ENCODE data around the gene TPRG1L.

Gene TPRG1L

DNA sequence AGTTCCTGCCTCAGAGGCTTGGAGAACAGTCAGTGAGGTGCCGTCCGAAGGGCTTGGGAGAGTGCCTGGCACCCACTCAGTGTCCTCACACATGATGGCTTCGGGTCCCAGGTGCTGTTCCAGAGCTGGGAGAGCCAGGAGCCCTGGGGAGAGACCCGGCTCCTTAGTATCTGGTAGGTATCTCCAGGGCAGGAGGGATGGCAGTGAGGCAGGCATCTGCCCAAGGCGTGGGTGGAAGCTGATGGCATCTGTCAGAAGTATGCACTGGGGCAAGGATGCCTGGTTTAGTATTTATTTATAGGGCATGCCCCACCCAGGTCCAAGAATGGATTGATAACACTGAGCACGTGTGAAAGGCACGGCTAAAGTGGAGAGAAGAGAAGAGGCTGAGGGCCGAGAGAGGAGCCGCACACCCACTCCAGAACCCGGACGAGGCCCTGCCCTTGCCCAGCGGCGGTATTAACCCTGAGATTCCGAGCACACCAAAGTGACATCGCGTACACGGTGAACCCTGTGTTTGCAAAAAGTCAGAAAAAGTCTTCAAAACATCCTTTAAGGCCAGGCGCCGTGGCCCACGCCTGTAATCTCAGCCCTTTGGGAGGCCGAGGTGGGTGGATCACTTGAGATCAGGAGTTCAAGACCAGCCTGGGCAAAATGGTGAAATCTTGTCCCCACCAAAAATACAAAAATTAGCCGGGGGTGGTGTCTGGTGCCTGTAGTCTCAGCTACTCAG, 29.9 kb downstream of the TPRG1L start:
- Histone ChIP-seq H2AK5ac (ENCODE audit: low read length) (no peak overlapping the region), H3K14ac (ENCODE audit: low read length) (no peak overlapping the region), H3K79me1 (ENCODE audit: low read length) (peaks cover under 1% of the 10 kb centered on the region), H3K27me3 (ENCODE audit: insufficient read depth, low read length) (peaks cover 45% of the 10 kb centered on the region), H3K18ac (ENCODE audit: low read length) (no peak overlapping the region), H4K8ac (ENCODE audit: low read depth, low read length) (no peak overlapping the region), H2BK5ac (ENCODE audit: low read depth, low read length, poor library complexity) (no peak overlapping the region), H2BK12ac (ENCODE audit: low read length) (no peak overlapping the region), H3K9ac (ENCODE audit: low read length) (no peak overlapping the region), H3K4me3 (ENCODE audit: low read depth, low read length) (no peak overlapping the region), H3K9me3 (ENCODE audit: insufficient read depth, low read depth, low read length) (peaks cover 5% of the 10 kb centered on the region), H3K36me3 (ENCODE audit: control insufficient read depth in 1 of 2, insufficient read depth in 2 of 2, low read length in 2 of 2) (no peaks in the 10 kb centered on the region), H3K4ac (ENCODE audit: low read depth, low read length) (no peak overlapping the region), H4K12ac (ENCODE audit: low read depth, low read length) (no peak overlapping the region), H4K91ac (ENCODE audit: low read depth, low read length) (no peak overlapping the region), H3K79me2 (ENCODE audit: control insufficient read depth, insufficient read depth, low read length, poor library complexity) (peaks cover under 1% of the 10 kb centered on the region), H3K27ac (ENCODE audit: low read depth, low read length) (no peak overlapping the region), H3K4me2 (ENCODE audit: low read length) (no peak overlapping the region), H3K4me1 (ENCODE audit: control insufficient read depth in 1 of 2, insufficient read depth in 2 of 2, low read length in 2 of 2) (peaks cover 0 to 6% of the 10 kb centered on the region in 2 experiments), H2AFZ (ENCODE audit: insufficient read depth, low read length, poor library complexity) (no peak overlapping the region), H3K23ac (ENCODE audit: low read length) (no peak overlapping the region), H2BK120ac (ENCODE audit: insufficient read depth, low read length, poor library complexity) (no peak overlapping the region)
- DNase-seq: no peak
- no CpG with 5 or more reads among the region's 22 CpGs for WGBS (ENCODE audit: extremely low coverage, insufficient coverage, insufficient read length)

DNA sequence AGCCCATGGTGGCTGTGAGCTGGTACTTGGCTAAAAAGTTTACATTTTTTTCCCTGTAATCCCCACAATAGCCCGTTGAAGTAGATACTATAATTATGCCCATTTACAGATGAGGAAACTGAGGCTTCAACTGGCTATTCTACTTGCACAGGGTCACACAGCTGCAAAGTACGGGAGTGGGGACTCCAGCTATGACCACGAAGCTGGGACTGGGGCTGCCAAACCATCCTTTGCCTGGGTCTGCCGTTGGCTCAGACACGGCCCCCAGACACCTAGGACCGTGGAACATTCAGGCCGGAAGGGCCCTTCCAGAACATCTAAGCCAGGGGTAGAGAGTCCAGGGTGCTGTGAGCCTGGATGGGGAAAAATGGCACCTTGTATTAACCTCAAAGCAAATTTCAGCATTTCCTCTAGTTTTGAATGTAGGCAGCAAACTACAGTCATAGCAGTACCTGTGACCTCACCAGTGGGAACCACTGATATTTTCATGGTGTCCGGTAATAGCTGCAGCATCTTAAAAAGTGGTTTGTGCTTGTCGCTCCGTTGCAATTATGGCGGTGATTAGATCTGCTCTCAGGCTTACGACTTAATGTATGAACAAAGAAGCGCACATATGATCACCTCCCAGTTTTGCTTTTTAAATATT, 31.8 kb downstream of the TPRG1L start:
- H3K23ac ChIP-seq (ENCODE audit: low read length): no peak overlapping the region

DNA sequence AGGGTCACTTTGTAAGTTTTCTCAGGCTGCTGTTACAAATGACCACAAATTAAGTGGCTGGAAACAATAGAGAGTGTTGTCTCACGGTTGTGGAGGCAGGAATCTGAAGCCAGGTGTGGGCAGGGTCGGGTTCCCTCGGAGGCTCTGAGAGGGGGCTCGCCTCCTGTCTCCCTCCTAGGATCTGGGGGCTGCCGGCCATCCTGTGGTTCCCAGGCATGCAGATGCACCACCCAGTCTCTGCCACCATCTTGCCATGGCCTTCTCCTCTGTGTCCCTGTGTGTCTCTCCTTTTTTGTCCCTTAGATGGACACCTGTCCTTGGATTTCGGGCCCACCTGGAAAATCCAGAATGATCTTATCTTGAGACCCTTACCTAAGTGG, 32.3 kb downstream of the TPRG1L start:
- Histone ChIP-seq H3K79me1 (ENCODE audit: low read length) (no peaks in the 10 kb centered on the region), H3K27ac (ENCODE audit: low read depth, low read length) (no peak overlapping the region), H4K8ac (ENCODE audit: low read depth, low read length) (no peak overlapping the region), H3K79me2 (ENCODE audit: control insufficient read depth, insufficient read depth, low read length, poor library complexity) (no peaks in the 10 kb centered on the region), H3K23ac (ENCODE audit: low read length) (no peak overlapping the region), H2BK5ac (ENCODE audit: low read depth, low read length, poor library complexity) (no peak overlapping the region), H3K9ac (ENCODE audit: low read length) (no peak overlapping the region), H3K36me3 (ENCODE audit: control insufficient read depth in 1 of 2, insufficient read depth in 2 of 2, low read length in 2 of 2) (no peaks in the 10 kb centered on the region), H3K9me3 (ENCODE audit: insufficient read depth, low read depth, low read length) (peaks cover 2% of the 10 kb centered on the region), H3K4me2 (ENCODE audit: low read length) (no peak overlapping the region), H3K4ac (ENCODE audit: low read depth, low read length) (no peak overlapping the region), H2BK12ac (ENCODE audit: low read length) (no peak overlapping the region), H3K18ac (ENCODE audit: low read length) (no peak overlapping the region), H2AK5ac (ENCODE audit: low read length) (no peak overlapping the region), H4K12ac (ENCODE audit: low read depth, low read length) (no peak overlapping the region), H2BK120ac (ENCODE audit: insufficient read depth, low read length, poor library complexity) (no peak overlapping the region), H4K91ac (ENCODE audit: low read depth, low read length) (no peak overlapping the region), H3K4me3 (ENCODE audit: low read depth, low read length) (peak overlapping the region; percentile 39), H3K14ac (ENCODE audit: low read length) (no peak overlapping the region), H3K27me3 (ENCODE audit: insufficient read depth, low read length) (peaks cover 28% of the 10 kb centered on the region), H3K4me1 (ENCODE audit: control insufficient read depth in 1 of 2, insufficient read depth in 2 of 2, low read length in 2 of 2) (no peaks in the 10 kb centered on the region), H2AFZ (ENCODE audit: insufficient read depth, low read length, poor library complexity) (no peak overlapping the region)
- DNase-seq: no peak
- no CpG with 5 or more reads among the region's 6 CpGs for WGBS (ENCODE audit: extremely low coverage, insufficient coverage, insufficient read length)

More for the DNA sequence above, 31.8 kb downstream of the TPRG1L start:
- Histone ChIP-seq H2AK5ac (ENCODE audit: low read length) (no peak overlapping the region), H3K27me3 (ENCODE audit: insufficient read depth, low read length) (peaks cover 33% of the 10 kb centered on the region), H3K36me3 (ENCODE audit: control insufficient read depth in 1 of 2, insufficient read depth in 2 of 2, low read length in 2 of 2) (no peaks in the 10 kb centered on the region), H3K4me3 (ENCODE audit: low read depth, low read length) (no peak overlapping the region), H4K91ac (ENCODE audit: low read depth, low read length) (no peak overlapping the region), H3K79me2 (ENCODE audit: control insufficient read depth, insufficient read depth, low read length, poor library complexity) (no peaks in the 10 kb centered on the region), H3K4ac (ENCODE audit: low read depth, low read length) (no peak overlapping the region), H2AFZ (ENCODE audit: insufficient read depth, low read length, poor library complexity) (no peak overlapping the region), H2BK120ac (ENCODE audit: insufficient read depth, low read length, poor library complexity) (no peak overlapping the region), H3K27ac (ENCODE audit: low read depth, low read length) (no peak overlapping the region), H3K9ac (ENCODE audit: low read length) (peak overlapping the region; percentile 27), H3K18ac (ENCODE audit: low read length) (no peak overlapping the region), H2BK12ac (ENCODE audit: low read length) (no peak overlapping the region), H4K12ac (ENCODE audit: low read depth, low read length) (no peak overlapping the region), H3K4me1 (ENCODE audit: control insufficient read depth in 1 of 2, insufficient read depth in 2 of 2, low read length in 2 of 2) (no peaks in the 10 kb centered on the region), H3K14ac (ENCODE audit: low read length) (no peak overlapping the region), H4K8ac (ENCODE audit: low read depth, low read length) (no peak overlapping the region), H3K79me1 (ENCODE audit: low read length) (no peaks in the 10 kb centered on the region), H3K9me3 (ENCODE audit: insufficient read depth, low read depth, low read length) (peaks cover 2% of the 10 kb centered on the region), H3K4me2 (ENCODE audit: low read length) (no peak overlapping the region), H2BK5ac (ENCODE audit: low read depth, low read length, poor library complexity) (no peak overlapping the region)
- DNase-seq: no peak
- no CpG with 5 or more reads among the region's 13 CpGs for WGBS (ENCODE audit: extremely low coverage, insufficient coverage, insufficient read length)

DNA sequence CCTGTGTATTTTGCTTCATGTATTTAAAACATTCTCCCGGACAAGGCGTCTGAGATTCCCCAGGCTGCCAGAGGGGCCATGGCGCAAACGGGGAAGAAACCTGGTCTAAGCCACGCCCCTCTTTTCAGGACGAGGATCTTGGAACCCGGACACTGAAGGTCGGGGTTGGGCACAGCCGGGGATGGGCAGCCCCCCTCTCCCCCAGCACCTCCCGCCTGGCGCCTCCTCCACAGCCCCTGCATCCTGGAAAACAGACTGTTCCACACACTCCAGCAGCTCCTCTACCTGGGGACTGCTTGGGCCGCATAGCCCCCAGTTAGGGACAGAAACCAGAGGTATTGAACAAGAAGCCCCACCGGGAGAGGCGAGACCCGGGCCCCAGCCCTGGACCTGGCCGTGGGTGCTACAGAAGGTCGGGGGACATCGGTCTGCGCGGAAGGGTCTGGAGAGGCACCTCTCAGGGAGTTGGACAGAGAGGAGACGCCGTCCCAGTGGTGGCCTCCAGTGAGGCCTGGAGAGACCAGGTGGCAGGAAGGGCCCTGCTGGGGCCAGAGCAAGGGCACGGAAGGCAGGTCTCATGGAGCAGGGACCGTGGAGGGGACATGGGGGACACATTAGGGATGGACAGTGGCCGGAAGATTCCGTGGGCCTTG, 32.9 kb downstream of the TPRG1L start:
- no peak overlapping the region for H4K8ac ChIP-seq (ENCODE audit: low read depth, low read length)
- peaks cover 2% of the 10 kb centered on the region for H3K9me3 ChIP-seq (ENCODE audit: insufficient read depth, low read depth, low read length)
- H3K14ac ChIP-seq (ENCODE audit: low read length): no peak overlapping the region
- no peaks in the 10 kb centered on the region for H3K79me1 ChIP-seq (ENCODE audit: low read length)
- H2BK12ac ChIP-seq (ENCODE audit: low read length): no peak overlapping the region
- H3K9ac ChIP-seq (ENCODE audit: low read length): no peak overlapping the region
- H3K23ac ChIP-seq (ENCODE audit: low read length): no peak overlapping the region
- no peak overlapping the region for H2BK120ac ChIP-seq (ENCODE audit: insufficient read depth, low read length, poor library complexity)
- DNase-seq: no peak
- no CpG with 5 or more reads among the region's 26 CpGs for WGBS (ENCODE audit: extremely low coverage, insufficient coverage, insufficient read length)
- no peak overlapping the region for H2AFZ ChIP-seq (ENCODE audit: insufficient read depth, low read length, poor library complexity)
- H3K79me2 ChIP-seq (ENCODE audit: control insufficient read depth, insufficient read depth, low read length, poor library complexity): no peaks in the 10 kb centered on the region
- H4K12ac ChIP-seq (ENCODE audit: low read depth, low read length): no peak overlapping the region
- H2BK5ac ChIP-seq (ENCODE audit: low read depth, low read length, poor library complexity): no peak overlapping the region
- no peak overlapping the region for H3K27ac ChIP-seq (ENCODE audit: low read depth, low read length)
- no peak overlapping the region for H3K4me2 ChIP-seq (ENCODE audit: low read length)
- H3K27me3 ChIP-seq (ENCODE audit: insufficient read depth, low read length): peaks cover 22% of the 10 kb centered on the region
- no peak overlapping the region for H4K91ac ChIP-seq (ENCODE audit: low read depth, low read length)
- H3K4ac ChIP-seq (ENCODE audit: low read depth, low read length): no peak overlapping the region
- no peak overlapping the region for H3K4me3 ChIP-seq (ENCODE audit: low read depth, low read length)
- H3K36me3 ChIP-seq (ENCODE audit: control insufficient read depth in 1 of 2, insufficient read depth in 2 of 2, low read length in 2 of 2): no peaks in the 10 kb centered on the region
- H3K18ac ChIP-seq (ENCODE audit: low read length): no peak overlapping the region
- H2AK5ac ChIP-seq (ENCODE audit: low read length): no peak overlapping the region
- no peaks in the 10 kb centered on the region for H3K4me1 ChIP-seq (ENCODE audit: control insufficient read depth in 1 of 2, insufficient read depth in 2 of 2, low read length in 2 of 2)
